GM12873 (cell line): Measurements from ENCODE around the gene PDGFB.
A peak's percentile ranks its signal among the peaks of the same experiment; 100 is the strongest.

Experiments used
- TF ChIP-seq, protein P1 (sequence below): IDR thresholded peaks from 2 replicates; pipeline ENCODE4 v1.5.1; 2012; ENCODE audit warnings: low read depth, mild to moderate bottlenecking, moderate library complexity, low read length, control low read depth; ENCODE audit not compliant: insufficient read depth; ENCODE audit errors: missing control alignments

The PDGFB gene

DNA sequence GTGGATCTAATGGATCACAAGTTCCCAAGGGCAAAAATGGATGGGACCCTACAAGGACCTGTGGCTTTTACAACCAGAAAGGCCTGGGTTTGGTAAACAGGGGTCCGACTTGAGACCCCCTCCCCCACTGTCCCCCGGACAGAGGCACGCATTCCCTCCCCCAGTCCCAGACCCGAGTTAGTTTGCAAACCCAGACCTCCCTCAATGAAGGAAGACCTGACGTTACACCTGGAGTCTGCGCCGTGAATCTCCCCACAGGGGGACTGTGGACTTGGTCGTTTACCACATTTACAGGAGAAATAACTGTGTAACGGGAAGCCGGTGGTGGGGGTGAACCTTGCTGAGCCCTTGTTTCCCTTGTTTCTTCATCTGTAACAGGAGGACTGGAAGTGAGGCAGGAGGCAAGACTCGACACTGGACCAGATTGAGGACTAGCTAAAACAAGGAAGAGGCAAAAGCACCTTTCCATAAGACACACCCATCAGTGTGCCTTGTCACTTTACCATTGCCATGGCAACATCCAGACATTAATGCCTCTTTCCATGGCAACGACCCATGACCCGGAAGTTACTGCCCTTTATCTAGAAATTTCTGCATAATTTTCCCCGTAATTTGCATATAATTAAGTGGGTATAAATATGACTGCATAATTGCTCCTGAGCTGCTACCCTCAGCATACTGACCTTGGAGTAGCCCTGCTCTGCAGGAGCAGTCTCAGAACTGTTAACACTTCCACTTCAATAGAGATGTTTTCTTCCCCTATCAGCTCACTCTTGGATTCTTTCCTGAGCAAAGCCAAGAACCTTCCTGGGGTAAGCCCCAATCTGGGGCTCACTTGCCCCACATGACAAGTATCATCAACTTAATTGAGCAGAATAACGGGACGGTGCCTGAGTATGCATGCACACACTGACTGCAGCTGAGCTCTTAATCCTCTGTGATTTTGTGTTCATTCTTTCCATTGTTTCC, 25.4 kb downstream of the PDGFB start:
- TF ChIP-seq, protein P1, sequence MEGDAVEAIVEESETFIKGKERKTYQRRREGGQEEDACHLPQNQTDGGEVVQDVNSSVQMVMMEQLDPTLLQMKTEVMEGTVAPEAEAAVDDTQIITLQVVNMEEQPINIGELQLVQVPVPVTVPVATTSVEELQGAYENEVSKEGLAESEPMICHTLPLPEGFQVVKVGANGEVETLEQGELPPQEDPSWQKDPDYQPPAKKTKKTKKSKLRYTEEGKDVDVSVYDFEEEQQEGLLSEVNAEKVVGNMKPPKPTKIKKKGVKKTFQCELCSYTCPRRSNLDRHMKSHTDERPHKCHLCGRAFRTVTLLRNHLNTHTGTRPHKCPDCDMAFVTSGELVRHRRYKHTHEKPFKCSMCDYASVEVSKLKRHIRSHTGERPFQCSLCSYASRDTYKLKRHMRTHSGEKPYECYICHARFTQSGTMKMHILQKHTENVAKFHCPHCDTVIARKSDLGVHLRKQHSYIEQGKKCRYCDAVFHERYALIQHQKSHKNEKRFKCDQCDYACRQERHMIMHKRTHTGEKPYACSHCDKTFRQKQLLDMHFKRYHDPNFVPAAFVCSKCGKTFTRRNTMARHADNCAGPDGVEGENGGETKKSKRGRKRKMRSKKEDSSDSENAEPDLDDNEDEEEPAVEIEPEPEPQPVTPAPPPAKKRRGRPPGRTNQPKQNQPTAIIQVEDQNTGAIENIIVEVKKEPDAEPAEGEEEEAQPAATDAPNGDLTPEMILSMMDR: no peak

DNA sequence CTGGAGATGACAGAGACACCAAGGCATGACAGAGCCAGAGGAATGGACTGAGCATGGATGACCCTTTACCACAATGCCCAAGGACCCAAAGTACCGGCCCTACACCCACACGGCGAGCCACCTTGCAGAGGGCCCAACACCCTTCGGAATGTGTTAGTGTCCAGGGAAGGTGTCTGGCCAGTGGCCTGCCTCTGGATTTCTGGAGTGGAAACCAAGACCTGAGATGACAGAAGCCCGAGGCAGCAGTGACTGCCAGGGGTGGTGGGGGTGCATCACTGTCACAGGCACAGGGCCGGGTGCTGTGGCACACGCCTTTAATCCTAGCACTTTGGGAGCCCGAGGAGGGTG, 28.7 kb downstream of the PDGFB start:
- TF ChIP-seq, protein P1: no peak

DNA sequence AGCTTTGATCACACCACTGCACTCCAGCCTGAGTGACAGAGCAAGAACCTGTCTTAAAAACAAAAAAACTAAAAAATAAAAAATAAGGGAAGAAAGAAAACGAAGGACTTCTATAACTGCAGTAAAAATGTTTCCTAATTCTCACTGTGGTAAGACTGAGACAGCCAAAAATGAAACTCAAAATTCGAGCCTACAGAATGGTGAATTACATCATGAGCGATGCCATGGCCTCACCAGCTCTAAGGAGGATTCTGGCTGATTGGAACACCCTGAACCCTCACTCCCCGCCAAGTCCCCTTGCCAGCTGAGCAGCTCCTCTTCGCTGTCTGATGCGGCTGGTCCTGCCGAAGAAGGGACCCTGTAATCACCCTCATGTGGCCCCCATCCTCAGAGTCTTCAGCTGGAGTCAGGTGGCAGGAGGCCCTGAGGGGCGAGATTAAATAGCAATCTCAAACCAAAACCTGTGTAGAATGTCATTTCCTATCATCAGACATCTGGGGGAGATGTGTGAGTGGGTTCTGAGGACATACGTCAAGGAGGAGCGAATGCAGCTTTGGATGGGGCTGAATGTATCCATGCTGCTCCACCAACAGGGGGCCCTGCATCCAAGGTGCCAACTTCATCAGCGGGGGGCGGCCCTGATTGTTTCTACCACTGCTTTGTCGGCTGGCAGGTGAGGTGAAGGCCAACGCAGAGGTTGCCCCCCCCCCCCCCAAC, 29.2 kb downstream of the PDGFB start:
- TF ChIP-seq, protein P1: peak; percentile 63

- TF ChIP-seq, protein P1: no peak
Measured at GRCh38 chr22:39215070-39215396, 29.7 kb downstream of the PDGFB start.

DNA sequence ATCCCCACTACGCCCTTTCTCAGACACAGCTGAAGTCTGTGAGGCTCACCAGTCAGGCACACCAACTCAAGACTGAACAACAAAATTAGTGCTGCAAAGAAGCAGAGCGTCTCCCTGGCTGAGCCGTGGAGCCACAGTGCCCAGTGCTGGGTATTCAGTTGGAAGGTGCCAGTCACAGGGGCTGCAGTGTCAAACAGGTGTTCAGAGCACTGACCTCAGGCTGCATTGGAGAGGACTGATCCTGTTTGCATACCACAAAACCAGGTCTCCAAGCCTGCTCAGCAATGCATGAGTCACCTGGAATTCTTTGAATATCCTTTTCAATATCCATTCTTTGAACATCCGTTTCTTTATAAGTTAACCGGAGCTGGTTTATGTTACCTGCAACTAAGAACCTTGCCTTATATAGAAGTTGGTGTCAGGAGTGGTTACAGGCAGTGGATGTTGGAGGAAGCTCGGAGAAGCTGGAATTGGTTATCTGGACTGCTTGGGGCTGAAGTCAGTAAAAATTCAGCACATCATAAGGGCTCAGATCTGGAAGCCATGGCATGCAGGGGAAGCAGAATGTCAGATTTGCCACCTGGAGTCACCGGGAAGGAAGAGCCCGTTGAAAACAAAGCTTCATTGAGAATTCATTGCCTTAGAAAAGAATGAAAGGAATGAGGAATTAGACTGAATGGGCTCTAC, 30.3 kb downstream of the PDGFB start:
- TF ChIP-seq, protein P1: no peak

GRCh38 chr22:39214006-39214382, 30.8 kb downstream of the PDGFB start:
- TF ChIP-seq, protein P1: no peak
